SU-DHL-6 (cell line): ENCODE measurements around the gene NNMT.

Source experiments
- H2AFZ ChIP-seq: fragments of 200-600 bp; sonication (generic); 2 replicates; pipeline ENCODE4 v1.6.1; 2014; ENCODE audit warnings: low read depth, mild to moderate bottlenecking, moderate library complexity, mixed read lengths, antibody characterized with exemption, low read length; ENCODE audit not compliant: severe bottlenecking
- H3F3A ChIP-seq: fragments of 200-600 bp; shearing (Covaris generic); 2 replicates; pipeline ENCODE4 v1.6.0; 2016; ENCODE audit warnings: antibody characterized with exemption, mild to moderate bottlenecking; ENCODE audit not compliant: insufficient read depth
- H3K27ac ChIP-seq: fragments of 200-600 bp; sonication (generic); 2 replicates; pipeline ENCODE4 v1.5.1; 2016; ENCODE audit warnings: low read depth, mild to moderate bottlenecking, low read length, moderate library complexity, mixed read lengths
- H3K27me3 ChIP-seq: fragments of 200-600 bp; sonication (generic), shearing (Covaris generic); 2 replicates; pipeline ENCODE4 v1.6.0; 2014; ENCODE audit warnings: mild to moderate bottlenecking, low read length
- H3K36me3 ChIP-seq: fragments of 200-600 bp; sonication (generic); 2 replicates; pipeline ENCODE4 v1.6.1; 2014; ENCODE audit warnings: mild to moderate bottlenecking, low read length, mixed read lengths
- H3K4me2 ChIP-seq: fragments of 300-600, 200-600 bp; shearing (Covaris generic), sonication (generic); 2 replicates; pipeline ENCODE4 v1.6.0; 2014; ENCODE audit warnings: low read length, low read depth, mild to moderate bottlenecking; ENCODE audit not compliant: poor library complexity, severe bottlenecking
- H3K4me3 ChIP-seq: fragments of 200-600 bp; sonication (generic); 2 replicates; pipeline ENCODE4 v1.5.1; 2014; ENCODE audit warnings: antibody characterized with exemption, low read length, mild to moderate bottlenecking, mixed read lengths; ENCODE audit not compliant: insufficient read depth, poor library complexity, severe bottlenecking
- H3K79me2 ChIP-seq: fragments of 200-600 bp; sonication (generic); 2 replicates; pipeline ENCODE4 v1.6.1; 2014; ENCODE audit warnings: mild to moderate bottlenecking, low read length, moderate library complexity; ENCODE audit not compliant: insufficient read depth
- H3K9ac ChIP-seq: fragments of 200-600 bp; sonication (generic); 2 replicates; pipeline ENCODE4 v1.7.0; 2014; ENCODE audit warnings: mild to moderate bottlenecking, low read length
- H3K9me2 ChIP-seq: fragments of 200-600 bp; sonication (generic); replicated peaks from 2 replicates; pipeline ENCODE4 v1.6.1; 2014; ENCODE audit warnings: low read length; ENCODE audit not compliant: insufficient read depth
- H3K9me3 ChIP-seq: fragments of 200-600 bp; sonication (generic); 2 replicates; pipeline ENCODE4 v1.6.1; 2014; ENCODE audit warnings: low read length, mixed read lengths; ENCODE audit not compliant: insufficient read depth
- H4K20me1 ChIP-seq: fragments of 200-600 bp; sonication (generic); 2 replicates; pipeline ENCODE4 v1.6.1; 2014; ENCODE audit warnings: low read depth, mild to moderate bottlenecking, antibody characterized with exemption, low read length, moderate library complexity, mixed read lengths
- CTCF ChIP-seq: fragments of 200-600 bp; sonication (generic); IDR thresholded peaks from one replicate; pipeline ENCODE4 v1.5.1; 2017; ENCODE audit warnings: antibody characterized with exemption, mild to moderate bottlenecking, low read length, moderate library complexity; ENCODE audit not compliant: insufficient read depth, poor library complexity, severe bottlenecking
- EZH2phosphoT487 ChIP-seq: fragments of 200-600 bp; sonication (generic), shearing (Covaris generic); conservative IDR thresholded peaks from 2 replicates; pipeline ENCODE4 v1.6.1; 2018; ENCODE audit warnings: mild to moderate bottlenecking, antibody characterized with exemption, low read length, moderate library complexity, mixed read lengths

The NNMT gene

GRCh38 chr11:114279792-114280546, 16.2 kb upstream of the NNMT start:
- no peaks in the 10 kb centered on the region for H4K20me1 ChIP-seq
- no peak overlapping the region for H3K27ac ChIP-seq
- H3K4me3 ChIP-seq, result no peak overlapping the region
- no peaks in the 10 kb centered on the region for H3K9me2 ChIP-seq
- H3K36me3 ChIP-seq, result no peaks in the 10 kb centered on the region
- H3K4me2 ChIP-seq, result no peak overlapping the region
- no peaks in the 10 kb centered on the region for H3F3A ChIP-seq
- TF ChIP-seq CTCF, result no peak
- no peak for TF ChIP-seq EZH2phosphoT487
- no peak overlapping the region for H2AFZ ChIP-seq
- H3K9me3 ChIP-seq, result no peaks in the 10 kb centered on the region
- no peaks in the 10 kb centered on the region for H3K79me2 ChIP-seq
- H3K9ac ChIP-seq, result no peak overlapping the region
- no peaks in the 10 kb centered on the region for H3K27me3 ChIP-seq

- Histone ChIP-seq H3K27ac (no peak overlapping the region), H3K79me2 (no peaks in the 10 kb centered on the region), H3F3A (no peaks in the 10 kb centered on the region), H3K9me3 (no peaks in the 10 kb centered on the region), H3K4me2 (no peak overlapping the region), H3K9me2 (no peaks in the 10 kb centered on the region), H2AFZ (no peak overlapping the region), H3K36me3 (no peaks in the 10 kb centered on the region), H3K4me3 (no peak overlapping the region), H3K27me3 (no peaks in the 10 kb centered on the region), H3K9ac (no peak overlapping the region), H4K20me1 (no peaks in the 10 kb centered on the region)
- no peak for TF ChIP-seq CTCF
- TF ChIP-seq EZH2phosphoT487, result no peak
Measured at GRCh38 chr11:114280696-114281095, 15.5 kb upstream of the NNMT start.

GRCh38 chr11:114281388-114281956, 14.7 kb upstream of the NNMT start:
- Histone ChIP-seq H2AFZ (no peak overlapping the region), H3K79me2 (no peaks in the 10 kb centered on the region), H4K20me1 (no peaks in the 10 kb centered on the region), H3K9me3 (no peaks in the 10 kb centered on the region), H3K27ac (no peak overlapping the region), H3K36me3 (no peaks in the 10 kb centered on the region), H3K9ac (no peak overlapping the region), H3F3A (no peaks in the 10 kb centered on the region), H3K4me3 (no peak overlapping the region), H3K9me2 (no peaks in the 10 kb centered on the region), H3K27me3 (no peaks in the 10 kb centered on the region), H3K4me2 (no peak overlapping the region)
- no peak for TF ChIP-seq CTCF
- no peak for TF ChIP-seq EZH2phosphoT487
